Muscle layer of duodenum (tissue), 2 donors: ENCODE results near the gene KRTAP1-1.

Source experiments
- H3K27ac ChIP-seq: one replicate; pipeline ENCODE4 v1.7.0; 2013; ENCODE audit warnings: mild to moderate bottlenecking, low read length
- H3K27me3 ChIP-seq: one replicate; pipeline ENCODE4 v1.7.0; 2013; ENCODE audit warnings: low read depth, mild to moderate bottlenecking, control low read depth, low read length
- H3K36me3 ChIP-seq, 2 donors: one replicate each; pipeline ENCODE4 v1.7.0; 2013; ENCODE audit warnings: low read length in 2 of 2, control low read depth in 1 of 2, mild to moderate bottlenecking in 1 of 2; ENCODE audit not compliant: insufficient read depth in 2 of 2, control insufficient read depth in 1 of 2
- H3K4me1 ChIP-seq, 2 donors: one replicate each; pipeline ENCODE4 v1.7.0; 2013; ENCODE audit warnings: low read length in 2 of 2, mild to moderate bottlenecking in 2 of 2, control low read depth in 1 of 2, moderate library complexity in 1 of 2; ENCODE audit not compliant: insufficient read depth in 2 of 2, control insufficient read depth in 1 of 2
- H3K4me3 ChIP-seq, 2 donors: one replicate each; pipeline ENCODE4 v1.7.0; 2013; ENCODE audit warnings: low read length in 2 of 2, low read depth in 1 of 2, mild to moderate bottlenecking in 1 of 2
- H3K9me3 ChIP-seq, 2 donors: one replicate each; pipeline ENCODE4 v1.7.0; 2013; ENCODE audit warnings: low read length in 2 of 2, control low read depth in 1 of 2, mild to moderate bottlenecking in 1 of 2; ENCODE audit not compliant: control insufficient read depth in 1 of 2
- donor health status: healthy.

KRTAP1-1 gene

GRCh38 chr17:40992666-40993065, 48.6 kb downstream of the KRTAP1-1 start:
- Histone ChIP-seq H3K36me3 (no peaks in the 10 kb centered on the region), H3K4me1 (no peaks in the 10 kb centered on the region), H3K9me3 (no peaks in the 10 kb centered on the region), H3K27me3 (no peaks in the 10 kb centered on the region), H3K4me3 (no peak overlapping the region), H3K27ac (no peak overlapping the region)
